Effector CD4-positive, alpha-beta T cell (primary cell): ENCODE results near the gene PLEKHF1.
A peak's percentile ranks its signal among the peaks of the same experiment; 100 is the strongest.
"Not testable (repeated sequence)": the region's sequence is repeated elsewhere in the genome, so short reads cannot be mapped to it uniquely, and the experiment has no call there.

Experiments
- DNase-seq: peaks from one replicate; pipeline ENCODE4 v3.0.0-alpha.2; 2020

Gene PLEKHF1

GRCh38 chr19:29704562-29705558, 39.6 kb downstream of the PLEKHF1 start:
- DNase-seq = no peak

DNA sequence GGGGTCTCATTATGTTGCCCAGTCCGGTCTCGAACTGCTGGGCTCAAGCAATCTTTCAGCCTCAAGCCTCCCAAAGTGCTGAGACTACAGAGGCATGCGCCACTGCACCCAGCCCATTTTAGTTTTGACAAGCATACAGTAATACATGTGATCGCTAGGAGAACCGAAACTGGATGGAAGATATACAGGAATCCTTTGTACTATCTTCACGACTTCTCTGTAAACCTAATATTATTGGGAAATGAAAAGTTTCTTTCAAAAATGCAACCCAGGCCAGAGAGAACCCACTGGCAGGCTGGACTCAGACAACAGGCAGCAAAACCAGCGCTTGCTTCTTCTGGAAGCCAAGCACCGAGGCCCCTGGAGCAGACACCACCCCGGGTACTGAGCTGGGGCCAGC, 40.4 kb downstream of the PLEKHF1 start:
- no peak for DNase-seq

- no peak for DNase-seq
Measured at GRCh38 chr19:29706635-29707034, 41.4 kb downstream of the PLEKHF1 start.

DNA sequence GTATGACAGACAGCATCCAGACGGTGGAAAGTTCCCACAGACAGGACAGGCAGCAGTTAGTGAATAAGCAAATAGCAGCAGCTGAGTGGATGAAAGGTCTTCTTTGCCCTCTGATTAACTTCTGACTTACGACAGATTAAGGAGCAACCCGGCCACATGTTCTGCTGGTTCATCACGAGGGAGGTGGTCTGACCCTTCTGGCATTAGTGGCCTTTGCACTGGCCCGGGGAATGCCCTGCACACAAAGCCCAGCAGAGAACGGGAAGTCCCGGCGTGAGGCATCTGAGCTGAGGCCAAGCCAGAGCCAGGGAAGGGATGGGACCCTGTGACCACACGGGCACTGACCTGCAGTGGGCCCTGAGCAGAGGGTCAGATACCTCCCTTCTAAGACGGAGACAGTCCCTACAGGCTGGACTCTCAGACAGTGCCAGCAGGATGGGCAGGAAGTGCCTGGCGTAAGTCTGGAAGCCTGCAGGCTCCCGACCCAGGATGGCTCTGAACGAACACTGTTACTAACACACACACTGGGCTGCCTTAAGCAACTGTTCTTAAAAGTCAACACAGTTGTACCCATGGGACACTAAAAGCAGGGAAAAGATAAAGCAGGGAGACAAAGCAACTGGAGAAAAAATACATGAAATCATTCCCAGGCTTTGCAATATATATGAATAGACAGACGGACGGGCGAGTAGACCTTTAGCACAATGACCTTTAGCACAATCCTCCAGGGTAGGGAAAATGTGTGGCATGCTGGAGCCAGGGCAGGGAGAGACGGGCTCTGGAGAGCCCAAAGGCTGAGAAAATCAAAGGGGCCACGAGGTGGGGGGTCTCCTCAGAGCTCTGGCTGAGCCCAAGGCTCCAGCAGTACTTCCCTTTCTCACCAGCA, 43.5 kb downstream of the PLEKHF1 start:
- DNase-seq = no peak

GRCh38 chr19:29709440-29709798, 44.2 kb downstream of the PLEKHF1 start:
- DNase-seq = not testable (repeated sequence)

DNA sequence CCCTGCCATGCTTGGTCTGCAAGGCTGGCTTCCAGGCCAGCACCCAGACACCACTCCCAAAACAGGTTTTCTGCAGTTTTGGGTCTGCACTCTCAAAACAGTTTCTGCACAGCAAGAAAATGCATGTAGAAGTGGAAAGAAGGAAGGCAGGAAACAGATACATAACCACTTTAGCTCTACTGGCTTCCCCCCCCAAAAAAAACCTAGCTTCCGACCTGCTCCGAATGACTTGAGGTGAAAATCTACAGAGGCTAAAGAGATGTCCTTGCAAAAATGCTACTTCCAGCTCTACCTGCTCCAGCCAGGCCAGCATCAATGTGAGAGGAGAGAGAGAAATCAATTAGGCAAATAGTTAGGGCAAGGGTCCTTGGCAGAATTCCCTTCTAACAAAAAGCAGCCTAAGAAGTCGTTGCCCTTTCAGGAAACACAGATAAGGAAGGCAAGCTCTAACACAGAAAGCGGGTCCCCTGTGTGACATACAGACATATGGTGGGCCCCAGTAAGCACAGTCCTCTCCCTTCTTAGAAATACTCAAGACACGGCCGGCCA, 46.4 kb downstream of the PLEKHF1 start:
- DNase-seq = no peak

DNA sequence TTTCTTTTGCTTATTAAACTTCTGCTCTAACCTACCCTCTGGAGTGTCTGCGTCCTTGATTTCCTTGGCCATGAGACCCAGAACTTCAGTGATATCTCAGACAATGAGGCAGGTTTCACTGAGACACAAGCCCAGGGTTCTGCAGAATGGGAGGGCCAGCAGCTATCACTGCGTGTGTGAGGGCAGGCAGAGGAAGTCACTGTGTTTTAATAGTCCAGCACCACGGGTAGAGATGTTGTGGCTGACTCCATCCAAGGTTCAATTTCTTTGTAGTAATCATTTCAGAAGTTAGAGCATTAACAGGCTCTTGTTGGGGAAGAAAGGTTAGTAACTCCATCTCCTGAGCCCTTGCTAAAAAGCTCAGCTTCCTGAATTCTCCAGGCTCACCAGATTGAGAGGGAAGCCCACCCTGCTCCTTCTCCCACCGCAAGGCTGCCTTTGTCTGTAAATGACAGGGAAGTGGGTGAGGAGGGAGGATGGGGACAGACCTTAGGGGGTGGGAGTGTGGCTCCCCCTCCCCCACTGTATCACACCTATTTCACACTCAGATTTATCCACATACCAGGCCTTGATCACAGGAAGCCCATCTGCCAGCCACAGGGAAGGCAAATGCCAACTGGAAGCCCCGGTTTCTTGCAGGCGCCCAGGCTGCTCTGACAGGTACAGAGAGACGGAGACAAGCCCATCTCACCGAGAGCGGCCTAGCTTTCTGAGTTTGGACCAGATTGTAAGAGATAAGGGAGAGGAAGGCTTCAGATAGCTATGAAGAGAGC, 47.7 kb downstream of the PLEKHF1 start:
- DNase-seq = no peak

GRCh38 chr19:29714371-29714952, 49.2 kb downstream of the PLEKHF1 start:
- DNase-seq = peak; percentile 31

GRCh38 chr19:29714953-29715700, 49.9 kb downstream of the PLEKHF1 start, which contains the start of gene C19orf12:
C19orf12 (minus strand) TSS chr19:29715261; CDS start chr19:29708413, 6,848 bp downstream.
- peak; percentile 23 for DNase-seq

GRCh38 chr19:29715701-29716581, 50.7 kb downstream of the PLEKHF1 start:
- no peak for DNase-seq

DNA sequence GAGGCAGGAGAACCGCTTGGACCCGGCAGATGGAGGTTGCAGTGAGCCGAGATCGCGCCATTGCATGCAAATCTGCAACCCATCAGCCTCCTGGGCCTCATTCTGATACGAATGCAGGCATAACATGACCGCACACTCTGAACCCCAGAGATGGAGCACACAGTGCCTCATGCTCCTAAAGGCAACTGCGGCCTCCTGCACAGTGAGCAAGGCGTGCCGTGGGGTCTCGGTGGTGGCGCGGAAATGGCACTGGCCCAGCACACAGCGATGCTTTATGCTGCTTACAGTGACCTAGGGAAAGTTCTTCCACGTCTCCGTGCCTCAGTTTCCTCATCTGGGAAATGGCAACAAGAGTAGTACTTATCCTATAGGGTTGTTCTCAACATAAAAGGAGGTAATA, 51.8 kb downstream of the PLEKHF1 start:
- no peak for DNase-seq

DNA sequence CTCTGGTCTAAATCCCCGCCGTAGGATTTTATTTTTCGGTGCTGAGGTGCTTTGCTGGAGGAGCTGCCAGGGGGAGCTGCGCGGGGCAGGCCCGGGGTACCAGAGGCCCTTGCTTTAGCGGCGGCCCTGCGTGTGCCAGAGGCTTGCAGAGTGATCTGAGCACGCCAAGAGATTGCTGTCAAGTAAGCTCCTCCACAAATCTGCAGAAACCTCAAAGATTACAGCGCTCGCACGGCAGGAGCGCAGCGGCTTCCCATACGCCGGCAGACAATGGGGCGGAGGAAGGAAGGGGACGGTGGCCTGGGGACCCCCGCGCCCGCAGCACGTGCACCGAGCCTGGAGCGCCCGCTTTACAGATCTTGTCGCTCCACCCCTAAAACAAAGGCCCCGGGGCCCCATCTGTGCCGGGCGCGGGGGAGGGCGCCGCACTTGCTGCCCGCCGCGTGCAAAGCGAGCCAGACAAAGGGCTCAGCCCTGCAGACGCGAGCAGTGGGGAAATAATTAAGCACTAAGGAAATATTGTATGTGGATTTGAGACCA, 58.9 kb downstream of the PLEKHF1 start:
- no peak for DNase-seq

DNA sequence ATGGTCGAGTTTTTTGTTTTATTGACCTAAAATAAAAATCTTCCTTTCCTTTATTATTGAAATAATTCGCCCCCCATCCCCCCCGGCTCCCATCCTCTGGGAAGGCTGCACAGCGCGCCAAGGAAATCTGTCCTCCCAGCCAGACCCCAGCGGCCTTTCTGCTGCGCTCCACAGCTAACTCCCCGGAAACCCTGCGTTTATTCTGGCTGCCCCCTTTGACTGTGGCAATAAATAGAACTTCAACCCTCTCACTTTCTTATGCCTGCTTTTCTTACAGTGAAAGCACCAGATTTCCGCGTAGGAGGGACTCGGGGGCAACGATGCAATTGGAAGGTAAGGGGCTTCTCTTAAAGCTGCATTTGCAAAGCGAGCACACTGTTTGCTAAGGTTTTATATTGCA, 59.5 kb downstream of the PLEKHF1 start:
- DNase-seq = no peak
